ENCODE results near the gene FAM186B.

The FAM186B gene

GRCh38 chr12:49537752-49538509 lies 67.5 kb downstream of the FAM186B start:
- peak; percentile 17 to 21 for DNase-seq (ENCODE audit: low read depth in 2 of 2)

Measured in activated CD8-positive, alpha-beta memory T cell treated with anti-CD3 and anti-CD28 coated beads for 4 hours (primary cell).